ENCODE measurements around the gene GFAP. TPM values are rescaled to one million over a fixed set of nuclear protein-coding genes. Genes with fewer than 3 reads are reported as not detected.

GFAP gene
- polyA plus RNA-seq, 1 donor = 0.71 TPM

DNA sequence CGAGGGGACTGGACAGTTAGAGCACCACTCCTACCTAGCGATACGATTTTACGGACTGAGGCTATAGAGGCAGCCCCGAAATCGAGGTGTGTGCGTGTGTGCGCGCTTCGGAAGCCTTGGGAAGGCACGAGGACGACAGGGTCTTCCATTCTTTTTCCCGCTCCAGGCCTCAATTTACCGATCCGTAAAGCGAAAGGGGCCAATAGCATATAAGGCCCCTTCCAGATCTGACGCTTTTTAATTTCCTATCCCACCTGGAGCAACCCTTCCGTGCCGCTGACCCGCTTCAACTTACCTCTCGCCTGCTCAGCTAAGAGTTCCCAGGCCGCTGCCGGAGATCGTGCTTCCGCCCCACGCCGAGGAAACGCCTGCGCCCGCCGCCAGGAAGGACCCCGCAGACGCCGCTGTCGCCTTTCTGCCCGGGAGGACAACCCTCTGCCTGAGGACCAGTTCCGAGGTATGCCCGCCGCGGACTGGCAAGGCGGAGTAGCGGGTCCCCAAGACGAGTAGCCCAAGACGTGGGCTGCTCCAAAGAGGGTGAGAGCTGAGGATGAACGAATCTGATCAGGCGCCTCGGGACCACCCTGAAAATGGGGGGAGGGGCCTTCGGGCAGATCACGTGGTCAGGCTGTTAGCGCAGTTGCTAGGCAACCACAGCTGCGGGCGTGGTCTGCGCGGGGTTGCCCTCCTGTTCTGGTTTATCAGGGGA is 16.1 kb downstream of the GFAP start, which contains the start of gene EFTUD2:
EFTUD2 (minus strand) TSS at position 372 of the 709 bp plus-strand sequence. CDS start 4,924 bp downstream, outside the sequence.
- DNase-seq = peak; percentile 93

DNA sequence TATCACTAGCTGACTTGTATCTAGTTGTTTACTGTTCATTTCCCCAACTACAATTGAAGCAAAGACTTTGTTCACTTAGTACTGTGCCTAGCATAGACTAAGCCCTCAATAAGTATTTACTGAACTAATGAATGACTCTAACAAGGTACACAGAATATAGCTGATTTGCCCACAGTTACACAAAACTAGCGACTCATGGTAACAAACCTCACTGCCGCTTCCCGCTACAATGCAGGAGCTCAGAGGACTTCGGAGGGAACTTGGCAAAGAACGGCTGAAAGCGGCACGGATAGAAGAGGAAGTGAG is 16.6 kb downstream of the GFAP start:
- no peak for DNase-seq

DNA sequence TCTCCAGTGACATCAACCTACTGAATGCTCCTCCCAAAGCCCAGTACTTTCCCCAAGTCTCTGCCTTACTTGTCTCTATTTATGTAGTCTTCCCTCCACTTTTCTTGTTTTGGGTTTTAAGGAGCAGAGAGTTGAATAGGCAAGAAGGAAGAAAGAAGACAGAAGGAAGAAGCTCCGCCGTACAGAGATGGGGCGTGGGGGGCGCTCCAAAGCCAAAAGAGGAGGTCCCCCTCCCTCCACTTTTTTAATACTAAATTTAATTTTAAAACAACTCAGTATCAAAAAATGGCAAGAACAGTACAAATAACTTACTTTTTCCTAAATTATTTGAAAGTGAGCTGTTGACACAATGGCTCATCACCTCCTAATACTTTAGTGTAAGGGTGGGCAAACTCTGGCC is 20.7 kb downstream of the GFAP start:
- DNase-seq = no peak

DNA sequence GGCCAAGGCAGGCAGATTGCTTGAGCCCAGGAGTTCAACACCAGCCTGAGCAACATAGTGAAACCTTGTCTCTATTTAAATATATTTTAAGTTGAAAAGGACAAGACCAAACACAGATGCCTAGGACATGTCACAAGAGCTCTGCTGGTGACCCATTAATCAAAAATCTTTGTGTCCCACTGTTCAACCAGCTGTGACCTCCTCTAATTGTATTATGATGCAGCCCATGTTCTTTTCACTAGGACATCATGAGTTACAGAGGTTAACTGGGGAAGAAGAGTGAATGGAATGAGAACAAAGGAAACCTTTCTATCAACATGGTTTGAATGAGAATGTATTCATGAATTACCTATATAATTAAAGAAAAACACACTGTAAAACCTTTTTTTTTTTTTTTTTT is 23.1 kb downstream of the GFAP start:
- DNase-seq = no peak

DNA sequence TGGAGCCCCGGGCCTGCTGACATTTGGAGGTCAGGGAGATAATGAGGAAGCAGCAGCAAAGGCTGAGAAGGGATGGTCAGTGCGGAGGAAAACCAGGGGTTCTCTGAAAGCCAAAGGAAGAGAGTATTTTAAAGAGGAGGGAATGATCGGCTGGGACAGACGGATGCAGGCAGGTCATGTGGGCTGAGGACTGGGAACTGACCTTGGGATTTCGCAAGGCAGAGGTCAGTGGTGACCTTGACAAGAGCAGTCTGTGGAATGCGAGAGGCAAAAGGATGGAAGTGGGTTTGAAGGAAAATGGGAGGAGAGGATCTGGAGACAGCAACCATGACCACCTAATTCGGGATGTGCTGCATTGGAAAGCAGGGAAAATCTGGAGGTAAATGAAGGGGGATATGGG is 26.3 kb downstream of the GFAP start:
- no peak for DNase-seq

DNA sequence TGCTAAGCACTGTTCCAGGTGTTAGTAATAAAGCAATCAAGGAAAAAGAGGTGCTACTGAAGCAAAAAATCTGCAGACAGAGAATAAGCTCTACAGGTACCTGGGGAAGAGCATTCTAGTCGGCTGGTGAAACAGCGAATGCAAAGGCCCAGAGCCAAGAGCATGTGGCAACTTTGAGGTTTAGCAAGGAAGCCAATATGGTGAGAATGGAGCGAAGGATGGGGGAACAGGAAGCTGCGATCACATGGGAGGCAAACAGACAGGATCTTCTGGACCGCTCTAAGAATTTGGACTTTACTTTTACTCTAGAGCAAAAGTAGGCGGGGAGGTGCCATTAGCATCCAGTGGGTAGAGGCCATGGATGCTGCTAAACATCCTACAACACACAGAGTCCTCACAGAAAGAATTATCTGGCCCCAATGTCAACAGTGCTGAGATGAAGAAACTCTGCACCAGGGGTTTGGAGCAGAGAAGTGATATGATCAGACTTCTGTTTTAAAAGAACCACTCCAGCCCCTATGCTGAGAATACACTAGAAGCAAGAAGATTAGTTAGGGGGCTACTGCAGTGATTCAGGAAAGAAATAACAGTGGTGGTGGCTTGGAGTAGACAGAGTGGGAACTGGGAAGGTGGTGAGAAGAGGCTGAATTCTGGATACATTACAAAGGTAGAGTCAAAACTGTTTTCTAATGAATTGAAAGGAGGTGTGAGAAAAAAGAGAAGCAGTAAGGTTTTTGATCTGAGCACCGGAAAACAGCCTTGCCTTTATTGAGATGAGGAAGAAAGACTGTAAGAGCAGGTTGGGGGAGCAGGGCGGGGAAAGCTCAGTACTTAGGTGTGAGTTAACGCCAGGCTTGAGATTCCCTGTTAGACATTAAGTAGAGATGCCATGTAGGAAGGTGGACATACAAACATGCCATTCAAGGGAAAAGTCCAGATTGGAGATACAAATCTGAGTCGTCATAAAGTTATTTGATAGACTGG is 27.0 kb downstream of the GFAP start:
- no peak for DNase-seq

DNA sequence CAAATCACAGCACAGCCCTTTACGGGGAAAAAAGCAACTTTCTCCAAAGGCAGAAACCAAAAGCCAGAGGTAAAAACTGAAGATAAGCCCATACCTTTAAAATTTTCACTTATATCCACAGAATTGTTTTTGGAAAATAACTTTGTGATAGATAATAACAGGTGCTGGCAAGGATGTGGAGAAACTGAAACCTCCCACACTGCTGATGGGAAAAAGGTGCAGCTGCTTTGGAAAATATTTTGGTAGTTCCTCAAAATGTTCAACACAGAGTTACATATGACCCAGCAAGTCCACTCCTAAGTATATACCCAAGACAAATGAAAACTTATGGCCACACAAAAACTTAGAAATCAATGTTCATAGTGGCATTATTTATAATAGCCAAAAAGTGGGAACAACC is 28.3 kb downstream of the GFAP start:
- DNase-seq = no peak

DNA sequence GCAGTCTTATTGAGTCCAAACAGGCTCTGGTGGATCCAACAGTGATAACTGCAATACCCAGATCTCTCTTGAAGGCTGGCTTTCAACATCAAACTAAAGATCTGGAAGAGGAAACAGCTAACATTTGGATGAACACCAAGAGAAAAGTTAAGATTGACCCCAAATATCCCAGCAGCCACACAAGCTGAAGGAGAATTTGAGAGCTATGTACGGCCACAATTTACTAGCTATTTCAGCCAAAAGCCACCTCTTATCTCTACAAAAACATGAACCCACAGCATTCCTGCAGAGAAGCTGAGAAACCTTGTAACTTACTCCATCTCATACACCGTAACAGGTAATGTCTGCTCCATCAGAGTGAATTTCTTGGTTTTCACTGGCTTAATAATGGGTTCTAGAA is 30.4 kb downstream of the GFAP start:
- no peak for DNase-seq

DNA sequence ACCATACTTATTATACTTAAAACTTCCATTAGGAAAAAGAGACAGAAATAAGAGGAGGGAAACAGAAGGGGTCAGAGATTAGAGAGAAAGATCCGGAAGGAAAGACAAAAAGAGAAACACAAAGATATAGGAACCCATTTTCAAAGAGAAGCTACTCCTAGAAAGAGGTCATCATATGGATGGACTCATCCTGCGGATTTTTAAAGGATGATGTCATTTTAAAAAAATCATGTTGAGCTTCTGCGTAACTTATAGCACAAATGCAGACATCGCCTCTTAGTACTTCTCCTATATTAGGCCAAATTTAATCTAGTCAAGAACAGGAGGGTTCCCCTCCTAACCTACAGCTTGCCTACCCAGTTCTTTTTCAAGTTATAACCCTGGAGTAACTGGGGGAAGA is 34.2 kb downstream of the GFAP start:
- no peak for DNase-seq

DNA sequence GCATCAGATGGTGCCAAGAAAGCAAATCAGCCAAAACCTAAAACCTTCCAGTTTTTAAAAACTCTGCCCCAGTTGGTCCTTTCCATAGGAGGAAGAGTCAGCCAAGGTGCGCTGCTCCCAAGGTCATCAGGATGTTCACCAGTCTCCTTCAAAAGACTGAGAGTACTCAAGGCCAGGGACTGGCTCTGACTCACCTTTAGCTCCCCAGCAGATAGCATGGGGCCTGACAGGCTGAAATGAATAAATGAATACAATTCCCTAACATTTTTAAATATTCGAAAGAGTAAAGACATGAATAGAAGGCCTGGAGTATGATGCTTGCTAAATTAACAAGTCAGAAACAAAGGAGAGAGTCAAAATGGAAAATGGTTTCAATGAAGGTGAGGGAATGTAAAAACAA is 35.2 kb downstream of the GFAP start:
- DNase-seq = no peak

DNA sequence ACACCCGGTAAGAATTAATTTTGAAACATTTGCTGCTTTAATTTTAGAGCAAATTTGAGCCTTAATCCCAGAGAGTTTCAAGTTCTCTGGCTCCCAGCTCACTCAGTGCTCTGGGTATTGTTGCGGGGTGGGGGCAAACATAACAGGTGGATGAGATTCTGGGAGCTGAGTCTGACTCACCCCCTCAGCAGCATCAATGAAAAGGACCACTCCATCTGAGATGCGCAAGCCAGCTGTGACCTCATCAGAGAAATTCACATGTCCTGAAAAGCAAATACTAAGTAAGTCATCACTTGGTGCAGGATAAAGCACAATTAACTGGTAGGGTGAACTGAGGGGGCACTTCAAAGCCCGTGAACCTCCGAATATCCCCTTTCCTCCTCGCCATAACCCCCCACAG is 35.9 kb downstream of the GFAP start:
- no peak for DNase-seq

DNA sequence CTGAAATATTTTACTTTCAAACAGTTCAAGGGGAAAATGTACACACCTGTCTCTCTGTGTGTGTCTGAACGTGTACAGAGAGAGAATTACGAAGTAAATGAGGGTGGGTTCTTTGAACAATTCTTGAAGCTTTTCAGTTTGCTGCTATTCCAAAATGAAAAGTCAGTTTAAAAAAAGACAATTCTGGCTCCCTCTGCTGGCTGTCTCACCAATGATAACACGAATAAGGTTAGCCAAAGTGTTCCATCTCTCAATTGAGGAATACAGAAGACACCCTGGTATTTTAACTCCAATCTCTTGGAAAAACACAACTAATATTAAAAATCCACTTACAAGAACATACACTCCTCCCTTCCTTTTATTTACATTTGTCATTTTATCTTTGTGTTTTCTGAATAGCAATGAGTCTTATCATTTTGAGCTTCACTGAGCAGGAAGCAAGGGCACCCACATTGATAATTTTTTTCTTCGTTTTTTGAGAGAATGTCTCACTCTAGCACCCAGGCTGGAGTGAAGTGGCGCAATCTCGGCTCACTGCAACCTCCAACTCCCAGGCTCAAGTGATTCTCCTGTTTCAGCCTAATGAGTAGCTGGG is 36.6 kb downstream of the GFAP start:
- peak; percentile 49 for DNase-seq

DNA sequence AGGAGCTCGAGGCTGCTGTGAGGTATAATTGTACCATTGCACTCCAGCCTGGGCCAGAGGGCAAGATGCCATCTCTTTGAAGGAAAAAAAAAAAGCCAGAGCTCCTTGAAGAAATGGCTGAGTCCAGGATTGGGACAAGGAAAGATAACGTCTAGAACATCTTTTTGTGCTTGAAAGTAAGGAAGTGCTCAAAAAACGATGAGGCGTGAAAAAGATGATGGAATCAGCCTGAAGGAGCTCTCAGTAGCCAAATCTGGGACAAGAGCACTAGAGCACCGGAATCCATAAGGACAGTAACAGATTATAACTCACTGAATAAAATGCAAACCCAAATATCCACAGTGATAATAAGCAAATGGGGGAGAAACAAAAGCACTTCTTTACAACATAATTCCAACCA is 38.2 kb downstream of the GFAP start:
- DNase-seq = no peak

DNA sequence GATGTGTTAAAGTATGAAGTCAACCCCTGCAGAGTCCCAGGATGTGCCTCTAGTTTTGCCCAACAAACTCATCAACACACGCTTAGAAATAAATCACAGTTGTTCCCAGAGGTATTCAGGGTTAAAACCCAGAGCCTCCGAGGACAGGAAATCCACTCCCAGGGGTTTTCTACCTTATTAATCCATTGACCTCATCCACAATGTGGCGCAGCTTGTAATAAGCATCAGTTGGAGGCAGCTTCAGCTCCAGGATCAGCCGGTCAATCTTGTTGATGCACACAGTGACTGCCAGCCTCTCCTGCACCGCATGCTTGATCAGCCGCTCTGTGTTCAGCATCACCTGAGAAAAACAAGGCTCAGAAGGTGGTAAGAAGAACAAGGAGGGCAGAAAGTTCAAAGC is 39.5 kb downstream of the GFAP start:
- DNase-seq = no peak

DNA sequence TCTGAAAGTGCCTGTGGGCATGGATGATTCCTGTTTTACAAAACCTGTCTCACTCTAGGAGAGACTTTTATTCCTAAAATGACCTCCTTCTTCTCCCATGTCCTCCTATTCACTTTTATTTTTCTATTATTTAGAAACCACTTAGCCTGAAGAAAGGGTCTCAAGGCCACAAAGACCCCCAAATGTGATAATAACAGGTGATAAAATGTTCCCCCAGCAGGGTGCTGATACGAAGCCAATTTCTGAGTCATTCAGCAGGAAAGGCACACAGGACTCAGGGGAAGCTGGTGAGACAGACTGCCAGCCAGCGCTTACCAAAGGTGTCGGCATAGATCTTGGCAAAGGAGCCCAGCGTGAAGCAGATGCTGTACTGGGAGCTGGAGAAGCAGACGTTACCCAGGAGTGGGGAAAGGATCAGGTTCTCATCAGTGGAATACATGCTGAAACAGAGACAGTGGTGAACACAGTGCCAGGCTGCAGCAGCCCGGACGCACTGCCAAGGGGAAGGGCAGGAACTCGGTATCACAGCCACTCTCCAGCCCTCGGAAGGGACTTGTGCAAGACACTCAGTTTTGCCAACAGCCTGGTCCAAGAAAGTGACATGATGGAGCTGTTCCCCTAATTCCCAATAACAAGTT is 43.0 kb downstream of the GFAP start:
- DNase-seq = no peak

DNA sequence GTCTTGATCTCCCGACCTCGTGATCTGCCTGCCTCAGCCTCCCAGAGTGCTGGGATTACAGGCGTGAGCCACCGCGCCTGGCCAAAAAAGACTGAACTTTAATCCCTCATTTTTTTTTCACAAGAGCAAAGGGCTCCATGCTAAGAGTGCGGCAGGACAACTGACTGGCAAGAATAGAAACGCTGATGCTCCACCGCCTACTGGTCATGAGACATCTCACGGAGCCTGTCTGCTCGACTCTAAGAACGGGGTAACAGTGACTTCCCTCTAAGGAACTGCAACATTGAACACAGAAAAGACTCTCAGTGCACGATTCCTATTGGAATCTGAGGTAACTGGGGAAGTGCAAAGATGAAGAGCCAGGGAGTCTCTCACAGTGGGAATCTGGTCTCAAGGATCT is 43.7 kb downstream of the GFAP start:
- no peak for DNase-seq

DNA sequence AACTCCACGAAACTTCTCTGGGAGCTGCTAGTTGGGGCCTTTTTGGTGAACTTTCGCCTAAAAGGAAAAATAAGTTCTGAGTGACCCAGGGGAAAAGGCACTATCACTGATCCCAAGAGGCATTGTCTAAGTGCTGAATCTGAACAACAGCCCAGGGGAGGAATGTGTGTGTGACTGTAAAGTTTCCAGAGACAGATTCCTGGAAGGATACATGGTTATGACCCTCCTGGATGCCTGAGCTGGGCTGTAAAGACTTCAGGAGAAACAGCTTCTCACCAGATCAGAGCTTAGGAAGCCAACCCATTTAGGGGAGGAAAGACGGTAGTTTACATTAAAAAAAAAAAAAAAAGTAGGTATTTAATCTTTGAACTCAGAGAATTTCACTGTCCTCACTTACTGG is 47.5 kb downstream of the GFAP start:
- DNase-seq = no peak

DNA sequence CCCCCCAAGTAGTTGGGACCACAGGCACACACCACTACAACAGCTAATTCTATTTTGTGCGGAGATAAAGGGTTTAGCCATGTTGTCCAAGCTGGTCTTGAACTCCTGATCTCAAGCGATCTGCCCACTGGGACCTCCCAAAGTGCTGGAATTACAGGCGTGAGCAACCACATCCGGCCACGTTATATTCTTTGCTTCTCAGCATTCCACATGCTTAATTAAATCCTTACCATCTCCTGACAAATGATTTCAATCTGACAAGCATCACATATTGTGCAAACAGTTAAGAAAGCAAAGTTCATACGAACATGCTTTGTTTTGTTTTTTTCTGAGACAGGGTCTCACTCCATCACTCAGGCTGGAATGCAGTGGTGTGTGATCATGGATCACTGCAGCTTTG is 49.4 kb downstream of the GFAP start:
- no peak for DNase-seq

DNA sequence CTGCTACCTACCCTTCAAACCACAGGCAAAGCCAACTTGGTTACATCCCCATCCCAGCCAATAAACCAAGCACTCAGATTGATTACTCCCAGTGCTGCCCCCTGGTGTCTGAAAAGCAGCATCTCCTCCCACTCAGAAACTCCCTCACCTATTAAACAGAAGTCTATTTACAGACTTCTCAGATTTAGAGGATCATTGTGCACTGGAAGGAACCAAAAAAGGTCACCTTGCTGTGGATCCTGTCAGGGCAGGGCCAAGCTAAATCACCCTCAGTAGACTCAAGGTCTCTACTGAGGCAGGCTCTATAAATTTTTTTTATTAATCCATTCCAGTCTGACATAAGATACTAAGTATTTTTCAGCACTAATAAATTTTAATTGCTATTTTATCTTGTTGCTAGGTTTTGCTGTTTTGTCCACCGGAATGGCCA is 50.1 kb downstream of the GFAP start:
- peak; percentile 80 for DNase-seq

DNA sequence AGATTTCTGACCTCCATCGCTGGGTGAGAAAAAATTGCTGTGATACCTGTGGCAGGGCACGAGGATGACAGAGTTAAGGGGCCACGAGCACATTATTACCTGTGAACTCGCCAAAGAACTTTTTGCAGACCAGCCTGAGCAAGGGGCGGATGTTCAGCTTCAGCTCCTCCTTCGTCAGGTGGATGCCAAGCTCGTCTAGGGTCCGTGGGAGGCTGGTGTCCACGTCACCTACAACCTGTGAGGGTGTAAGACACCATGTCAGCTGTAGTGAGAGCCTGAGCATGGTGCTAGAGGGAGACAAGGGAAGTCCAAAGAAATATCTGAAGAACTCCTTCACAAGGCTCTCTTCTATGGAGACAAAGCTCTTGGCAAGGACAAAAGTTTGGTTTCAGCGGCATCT is 50.5 kb downstream of the GFAP start:
- DNase-seq = no peak

DNA sequence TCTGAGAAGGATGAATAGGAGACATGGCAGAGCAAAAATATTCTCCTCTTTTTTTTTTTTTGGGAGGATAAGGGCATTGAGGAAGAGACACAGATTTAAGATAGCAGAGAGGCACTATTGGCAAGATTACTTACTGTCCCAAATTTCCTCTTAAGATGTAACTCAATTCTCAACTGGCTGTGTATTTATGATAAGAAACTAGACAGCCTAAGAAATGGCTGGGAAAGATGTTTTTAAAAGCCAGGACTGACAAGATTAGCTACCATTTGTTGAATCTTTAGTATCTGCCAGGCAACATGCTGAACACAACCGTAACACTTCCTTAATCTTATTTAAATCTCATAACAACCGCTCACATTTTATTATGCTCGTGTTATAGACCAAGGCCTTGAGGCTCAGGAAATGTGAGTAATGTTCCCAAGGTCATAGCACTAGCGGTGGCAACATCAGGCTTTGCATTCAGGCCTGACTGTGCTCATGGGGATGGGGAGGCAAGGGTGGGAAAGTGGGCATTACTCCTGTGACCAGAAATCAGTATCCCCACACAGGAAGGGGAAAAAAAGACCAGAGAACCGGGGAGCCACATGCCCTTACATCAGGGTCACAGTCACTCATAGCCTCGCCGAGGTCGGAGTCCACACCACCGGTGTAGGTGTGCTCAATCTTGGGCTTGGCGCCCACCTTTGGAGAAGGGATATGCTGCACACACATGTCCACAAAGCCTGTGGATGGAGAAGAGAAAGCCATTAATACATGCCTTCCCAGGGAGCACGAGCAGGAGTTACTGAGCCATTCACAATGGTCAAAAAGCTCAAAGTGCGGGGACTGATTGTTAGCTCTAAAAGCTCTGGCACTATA is 52.0 kb downstream of the GFAP start:
- no peak for DNase-seq

DNA sequence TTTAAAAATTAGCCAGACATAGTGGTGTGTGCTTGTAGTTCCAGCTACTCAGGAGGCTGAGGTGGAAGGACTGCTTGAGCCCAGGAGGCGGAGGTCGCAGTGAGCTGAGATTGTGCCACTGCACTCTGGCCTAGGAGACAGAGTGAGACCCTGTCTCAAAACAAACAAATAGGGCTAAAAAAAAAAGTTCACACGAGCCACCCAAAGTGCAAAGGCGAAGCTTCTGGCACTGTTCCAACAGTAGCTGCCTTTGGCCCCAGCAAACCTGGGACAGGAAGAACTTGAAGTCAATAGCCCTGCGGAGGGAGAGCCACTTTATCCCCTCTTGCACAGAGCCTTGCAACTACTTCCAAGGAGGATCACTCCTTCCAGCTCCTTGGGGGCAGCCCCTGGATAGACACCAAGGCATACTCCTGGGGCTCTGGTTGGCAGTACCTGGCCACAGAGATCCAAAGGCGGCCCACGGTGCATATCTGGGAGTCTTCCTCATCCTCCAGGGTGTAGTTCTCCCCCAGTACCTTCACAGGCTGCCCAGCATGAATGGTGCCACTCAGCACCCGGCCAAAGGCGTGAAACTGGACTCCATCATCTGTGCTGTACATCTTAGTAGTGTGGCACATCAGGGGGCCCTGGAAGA is 52.9 kb downstream of the GFAP start:
- DNase-seq = no peak

Data from hindlimb muscle (tissue), 1 donor.